Adrenal gland (tissue), 12 donors: ENCODE measurements around the gene MRPS25. TPM values are rescaled to one million over a fixed set of nuclear protein-coding genes. Genes with fewer than 3 reads are reported as not detected.

Source experiments
- DNase-seq, 7 donors: peaks; one replicate each; pipeline ENCODE4 v3.0.0-alpha.2; 2019 to 2020
- H3K27ac ChIP-seq, 5 donors: fragments of 200-600 bp; sonication (generic) in 4 of 5; 1 replicate in 3 of 5; 2 replicates in 2 of 5; pipeline versions ENCODE4 v1.5.1 to v1.8.0; 2016 to 2020; ENCODE audit warnings: mild to moderate bottlenecking in 1 of 5
- H3K27me3 ChIP-seq: fragments of 200-600 bp; 2 replicates; pipeline ENCODE4 v1.8.0; 2021
- H3K36me3 ChIP-seq, 2 donors: fragments of 200-600 bp; replicated peaks in 1 of 2; 1 replicate in 1 of 2; 2 replicates in 1 of 2; pipeline versions ENCODE4 v1.5.1 to v1.8.0; 2018 to 2022
- H3K4me1 ChIP-seq, 2 donors: fragments of 200-600 bp; replicated peaks in 1 of 2; 1 replicate in 1 of 2; 2 replicates in 1 of 2; pipeline versions ENCODE4 v1.5.1 to v1.8.0; 2018 to 2021
- H3K4me3 ChIP-seq, 4 donors: fragments of 200-600 bp; sonication (generic) in 3 of 4; one replicate each; pipeline ENCODE4 v1.5.1; 2016 to 2018
- H3K9me3 ChIP-seq, 3 donors: fragments of 200-600 bp; sonication (generic) in 1 of 3; replicated peaks in 1 of 3; 1 replicate in 2 of 3; 2 replicates in 1 of 3; pipeline versions ENCODE4 v1.5.1 to v1.8.0; 2016 to 2021
- CTCF ChIP-seq, 6 experiments: fragments of 450-650 bp in 4 of 6; fragments of 200-600 bp in 2 of 6; sonication (generic) in 1 of 6; IDR thresholded peaks; 1 replicate in 5 of 6; 2 replicates in 1 of 6; pipeline versions ENCODE4 v1.5.1 to v1.8.0; 2016 to 2021; ENCODE audit warnings: antibody characterized with exemption in 6 of 6, mild to moderate bottlenecking in 2 of 6, moderate library complexity in 1 of 6
- POLR2A ChIP-seq, 2 donors: fragments of 450-650 bp; IDR thresholded peaks; one replicate each; pipeline ENCODE4 v1.6.1; 2017; ENCODE audit warnings: antibody characterized with exemption in 2 of 2, mild to moderate bottlenecking in 2 of 2, moderate library complexity in 1 of 2
- WGBS, 4 donors: extraction: QIAGEN DNeasy Blood & Tissue Kit in 2 of 4; methylation state at CpG; one replicate each; pipeline versions ENCODE4 v1.1.5 to v1.1.7; 2013 to 2017; 5-methylcytosine and 5-hydroxymethylcytosine counted together
- intact Hi-C, 2 donors: fragments of 100-400 bp; cut with DNase I; formaldehyde crosslinking; loops; one replicate each; pipeline versions ENCODE4 v1.14.1 to v1.15.0; 2022 to 2023
- polyA plus RNA-seq, 3 donors: library from polyadenylated mRNA; stranded (reverse); fragments of 200-250 nt in 2 of 3; fragments of 350-450 nt in 1 of 3; fragmentation: Illumina TruSeq in 1 of 3; extraction: RNeasy Lipid Tissue Mini Kit (QIAGEN cat#74804) in 1 of 3; gene quantifications; one replicate each; pipeline ENCODE4 v1.2.3, GENCODE V29; 2013 to 2014
- total RNA-seq, 9 donors: library from RNA; depleted of rRNA in 4 of 9; stranded (reverse); fragments of >200 nt in 4 of 9; fragments of 120-200 nt in 1 of 9; fragmentation: NEBNext Ultra II Directional in 1 of 9; extraction: Animal tissue kit (Norgen Biotek cat#: 25700) in 1 of 9; gene quantifications; one replicate each; pipeline versions ENCODE4 v1.1.0 to v1.2.4, GENCODE V29; 2013 to 2023
- donor health status: healthy with polysubstance abuse.
- donor health status: Bipolar disorder and iron deficiency.
- donor health status: DM: yes; HTN: yes; CAD: no.
- donor health status: DM: no; HTN: no; CAD: no.
- donor health status: DM: no; HTN: no; CAD: no.
- donor health status: DM: yes; HTN: yes; CAD: no.

The MRPS25 gene
- total and polyA plus RNA-seq, 12 donors, result 12.9 to 145 (median 46.0) TPM

GRCh38 chr3:15107075-15107947 is 42.2 kb upstream of the MRPS25 start:
- Histone ChIP-seq H3K4me3 (no peak overlapping the region), H3K27me3 (no peaks in the 10 kb centered on the region), H3K9me3 (no peaks in the 10 kb centered on the region), H3K4me1 (peaks cover 1 to 15% of the 10 kb centered on the region in 2 donors), H3K27ac (no peak overlapping the region), H3K36me3 (no peaks in the 10 kb centered on the region)
- 64 to 76% (median 68%) methylated on average over 16 of the region's 16 CpGs for WGBS, 4 donors
- no peak for DNase-seq
- intact Hi-C loops, result loop anchor here in 1 of 2 donors (10.0 kb wide), 1 partner anchor 297 kb away; no protein-coding TSS in a partner anchor
- TF ChIP-seq POLR2A (IDR thresholded peaks at IDR 0.05), result no peak
- no peak for TF ChIP-seq CTCF (IDR thresholded peaks at IDR 0.05)

- peak in 3 of 7 donors; percentile 30 to 45 (median 37) for DNase-seq
- WGBS, 4 donors, result 81 to 91% (median 83%) methylated on average over 3 of the region's 3 CpGs
- peaks cover 12 to 30% of the 10 kb centered on the region in 2 donors for H3K4me1 ChIP-seq
- TF ChIP-seq CTCF (IDR thresholded peaks at IDR 0.05), result no peak
- intact Hi-C loops, result loop anchor here in 1 of 2 donors (10.0 kb wide), 1 partner anchor 302 kb away; no protein-coding TSS in a partner anchor
- H3K4me3 ChIP-seq, result no peak overlapping the region
- no peaks in the 10 kb centered on the region for H3K36me3 ChIP-seq
- H3K27ac ChIP-seq, result peak overlapping the region in 3 of 5 donors; percentile 44 to 80 (median 78)
- H3K9me3 ChIP-seq, result no peaks in the 10 kb centered on the region
- no peaks in the 10 kb centered on the region for H3K27me3 ChIP-seq
Measured at GRCh38 chr3:15102836-15103235, 37.7 kb upstream of the MRPS25 start.

GRCh38 chr3:15102256-15102655 is 37.1 kb upstream of the MRPS25 start:
- intact Hi-C loops, result loop anchor here in 1 of 2 donors (10.0 kb wide), 1 partner anchor 303 kb away; no protein-coding TSS in a partner anchor
- DNase-seq, result peak; percentile 83 to 93 (median 88)

More at GRCh38 chr3:15102256-15102655, 37.1 kb upstream of the MRPS25 start:
- Histone ChIP-seq H3K36me3 (no peaks in the 10 kb centered on the region), H3K27ac (peak overlapping the region in 4 of 5 donors; percentile 9 to 80 (median 61)), H3K27me3 (no peaks in the 10 kb centered on the region), H3K4me3 (no peak overlapping the region), H3K9me3 (no peaks in the 10 kb centered on the region), H3K4me1 (peaks cover 16 to 32% of the 10 kb centered on the region in 2 donors)
- no peak for TF ChIP-seq CTCF (IDR thresholded peaks at IDR 0.05)
- peak in 1 of 2 donors; percentile 7 for TF ChIP-seq POLR2A (IDR thresholded peaks at IDR 0.05)
- WGBS, 4 donors, result 13 to 23% (median 17%) methylated on average over 4 of the region's 4 CpGs
